Stromal cell of bone marrow (primary cell): ENCODE data around the gene IFNE.
"Not testable (repeated sequence)": the region's sequence is repeated elsewhere in the genome, so short reads cannot be mapped to it uniquely, and the experiment has no call there.

Source experiments
- DNase-seq: peaks from one replicate; pipeline ENCODE4 v3.0.0-alpha.2; 2012; ENCODE audit warnings: low read depth

Gene IFNE

DNA sequence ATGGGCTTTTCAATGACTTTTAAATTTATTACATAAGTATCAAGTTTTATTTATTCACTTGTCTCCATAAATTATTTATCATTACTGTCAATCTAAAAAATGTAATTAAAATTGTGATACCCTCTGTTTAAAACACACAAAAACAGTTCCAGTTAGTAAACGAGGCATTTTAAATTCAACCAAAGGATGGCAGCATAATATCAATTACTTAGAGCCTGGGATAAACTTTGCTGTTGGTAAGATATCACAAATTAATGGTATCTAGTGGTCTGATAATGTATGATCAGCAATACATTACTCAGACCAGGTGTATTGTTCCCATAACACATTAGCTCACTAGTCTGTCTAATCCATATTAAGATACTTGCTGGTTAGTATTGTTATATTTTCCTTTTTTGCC, 9.6 kb upstream of the IFNE start:
- DNase-seq: no peak

- DNase-seq: no peak
These were observed 550 bp downstream of the IFNE start for GRCh38 chr9:21481470-21482056.

GRCh38 chr9:21479152-21479702, 2.9 kb downstream of the IFNE start:
- peak; percentile 9 for DNase-seq

DNA sequence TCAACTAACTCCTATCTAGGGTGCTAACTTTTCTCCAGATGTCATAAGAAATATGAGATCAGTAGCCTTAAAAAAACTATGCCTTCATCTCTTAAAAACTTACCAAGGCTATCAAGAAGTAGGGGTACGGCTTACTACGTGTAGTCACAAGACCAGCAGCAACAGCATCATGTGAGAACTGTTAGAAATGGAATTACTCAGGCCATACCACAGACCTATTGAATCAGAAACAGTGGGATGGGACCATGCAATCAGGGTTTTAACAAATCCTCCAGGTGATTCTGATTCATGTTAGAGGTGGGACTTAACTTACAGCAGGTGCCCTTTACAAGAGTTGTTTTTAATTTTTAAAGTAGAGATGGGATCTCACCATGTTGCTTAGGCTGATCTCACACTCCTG, 4.6 kb downstream of the IFNE start:
- no peak for DNase-seq

DNA sequence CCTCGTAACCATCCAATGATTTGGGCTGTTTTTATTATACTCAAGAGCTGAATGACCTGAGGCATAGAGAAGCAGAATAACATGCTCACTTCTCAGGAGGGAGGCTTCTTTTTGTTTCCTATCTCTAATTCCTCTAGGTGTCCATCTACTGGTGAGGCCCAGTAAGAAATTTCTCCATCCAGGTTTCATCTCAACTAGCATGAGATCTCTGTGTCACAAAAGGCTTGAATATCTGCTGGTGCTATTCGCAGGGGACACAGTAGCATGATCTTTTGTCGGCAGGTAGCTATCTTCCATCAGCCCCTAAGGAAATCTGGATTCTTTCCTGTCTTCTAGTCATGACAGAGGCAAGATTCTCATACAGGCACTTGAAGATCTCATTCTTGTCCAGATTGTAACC, 8.9 kb downstream of the IFNE start:
- no peak for DNase-seq

DNA sequence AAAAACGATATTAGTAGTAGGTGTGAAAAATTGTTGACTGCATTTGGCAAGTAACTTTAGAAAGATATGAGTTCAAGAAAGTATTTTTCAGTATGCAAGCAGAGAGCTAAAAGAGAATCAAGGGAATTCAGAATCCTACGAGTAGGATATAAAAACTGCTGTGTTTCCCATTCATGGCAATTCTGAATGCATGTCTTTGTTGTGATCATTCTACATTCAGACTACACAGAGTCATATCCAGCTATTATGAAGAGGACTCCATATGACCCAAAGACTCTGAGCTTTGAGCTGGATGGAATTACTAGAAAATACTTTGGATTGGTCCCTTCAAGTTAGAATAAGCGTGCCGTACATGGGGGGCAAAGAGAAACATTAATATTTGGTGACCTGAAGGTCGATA, 12.0 kb downstream of the IFNE start:
- DNase-seq: no peak

GRCh38 chr9:21465859-21466518, 16.1 kb downstream of the IFNE start:
- DNase-seq: peak; percentile 30

GRCh38 chr9:21465138-21465537, 17.0 kb downstream of the IFNE start:
- no peak for DNase-seq

DNA sequence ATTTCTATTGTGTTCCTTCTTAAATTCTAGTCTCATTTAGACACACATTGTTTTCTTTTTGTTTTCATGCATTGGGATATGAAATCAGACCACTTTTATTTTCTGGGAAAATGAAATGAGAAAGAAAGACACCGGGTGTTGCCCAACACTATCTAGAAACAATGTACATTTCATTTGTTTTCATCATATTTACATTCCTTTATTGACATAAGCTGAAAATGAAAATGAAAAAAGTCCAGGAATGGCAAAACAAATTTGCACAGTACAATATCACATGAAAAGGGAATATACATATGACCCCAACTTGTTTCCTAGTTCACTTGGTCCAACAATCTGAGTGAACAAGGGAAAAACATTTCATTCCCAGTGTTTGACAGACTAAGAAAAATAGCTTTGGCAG, 20.7 kb downstream of the IFNE start:
- DNase-seq: no peak

DNA sequence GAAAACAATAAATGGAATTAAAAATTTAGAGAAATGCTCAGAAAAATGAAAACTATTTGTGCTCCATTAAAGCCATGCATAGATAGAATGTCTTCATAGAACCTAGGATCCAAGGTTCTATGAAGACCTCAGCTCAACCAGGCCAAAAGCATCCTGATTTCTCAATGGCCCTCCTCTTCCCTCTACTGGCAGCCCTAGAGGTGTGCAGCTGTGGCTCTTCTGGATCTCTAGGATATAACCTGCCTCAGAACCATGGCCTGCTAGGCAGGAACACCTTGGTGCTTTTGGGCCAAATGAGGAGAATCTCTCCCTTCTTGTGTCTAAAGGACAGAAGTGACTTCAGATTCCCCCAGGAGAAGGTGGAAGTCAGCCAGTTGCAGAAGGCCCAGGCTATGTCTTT, 26.8 kb downstream of the IFNE start:
- peak; percentile 22 for DNase-seq

GRCh38 chr9:21454149-21454548, 28.0 kb downstream of the IFNE start:
- DNase-seq: peak; percentile 24

DNA sequence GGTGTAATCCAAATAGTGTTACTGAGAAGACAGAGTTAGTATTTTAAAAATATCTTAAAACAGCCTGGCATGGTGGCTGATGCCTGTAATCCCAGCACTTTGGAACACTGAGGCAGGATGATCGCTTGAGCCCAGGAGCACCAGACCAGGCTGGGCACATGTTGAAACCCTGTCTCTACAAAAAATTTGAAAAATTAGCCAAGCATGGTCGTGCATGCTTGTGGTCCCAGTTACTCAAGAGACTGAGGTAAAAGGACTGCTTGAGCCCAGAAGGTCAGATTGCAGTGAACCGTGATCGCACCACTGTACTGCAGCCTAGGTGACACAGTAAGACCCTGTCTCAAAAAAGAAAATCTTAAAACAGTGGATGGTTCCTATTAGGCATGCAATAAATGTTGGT, 29.4 kb downstream of the IFNE start:
- DNase-seq: no peak

DNA sequence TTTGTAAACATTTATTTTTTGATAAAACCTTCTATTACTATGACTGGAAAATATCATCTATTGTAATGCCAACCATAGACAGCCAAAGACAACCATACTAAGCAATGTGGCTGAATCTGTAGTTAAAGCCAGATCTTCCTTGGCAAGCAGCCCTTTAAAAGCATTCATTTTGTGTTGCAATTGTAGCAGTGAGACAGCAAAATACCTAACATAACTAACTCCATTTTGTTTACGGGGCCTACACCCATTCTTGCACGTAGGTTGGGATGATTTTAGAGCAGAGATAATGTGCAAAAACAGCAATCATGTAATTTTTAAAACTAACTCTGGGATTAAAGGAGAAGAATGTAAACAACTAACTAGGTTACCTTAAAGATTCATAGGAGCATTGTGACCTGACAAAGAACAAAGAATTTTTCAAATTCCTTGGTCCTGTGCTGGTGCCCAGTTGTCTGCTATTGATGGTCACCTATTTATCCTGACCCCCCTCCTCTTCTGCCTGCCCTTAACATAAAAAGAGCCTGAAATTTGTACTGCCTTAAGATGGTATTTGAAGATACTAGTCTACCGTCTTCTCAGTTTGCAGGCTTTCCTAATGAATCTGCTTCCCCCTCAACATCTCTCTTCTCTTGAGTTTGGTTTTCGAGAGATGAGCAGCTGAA, 31.2 kb downstream of the IFNE start:
- DNase-seq: no peak

- DNase-seq: not testable (repeated sequence)
These were observed 32.8 kb downstream of the IFNE start for GRCh38 chr9:21449312-21449711.

DNA sequence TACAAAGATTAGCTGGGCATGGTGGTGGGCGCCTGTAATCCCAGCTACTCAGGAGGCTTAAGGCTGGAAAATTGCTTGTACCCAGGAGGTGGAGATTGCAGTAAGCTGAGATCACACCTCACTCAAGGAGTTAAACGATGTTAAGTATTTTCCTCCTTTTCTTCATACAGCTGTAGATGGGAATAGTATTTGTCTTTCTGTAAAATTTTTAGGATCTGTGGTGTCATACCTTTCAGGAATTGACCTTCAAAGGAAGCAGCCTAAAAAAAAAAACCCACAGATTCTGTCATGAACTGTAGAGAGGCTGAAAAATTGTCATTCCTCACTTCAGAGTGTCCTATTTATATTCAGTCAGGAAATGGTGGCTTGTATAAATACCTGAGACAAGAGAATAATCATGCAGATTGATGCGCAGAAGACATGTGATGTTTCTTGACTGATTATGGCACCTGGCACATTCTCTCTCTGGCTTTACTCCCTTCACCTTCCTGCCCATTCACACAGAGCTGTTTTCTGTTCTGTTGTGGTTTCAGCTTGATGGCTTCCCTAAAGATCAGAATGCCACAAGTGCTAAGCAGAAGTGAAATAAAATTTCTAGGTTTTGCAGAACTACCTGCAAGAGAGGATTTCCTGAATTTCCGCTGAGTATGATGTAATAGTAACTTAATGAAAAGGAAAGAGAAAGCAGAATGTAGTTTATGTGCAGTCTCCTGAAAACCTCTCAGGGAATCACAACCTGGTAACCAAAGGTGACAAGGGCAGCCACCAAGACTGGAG, 38.1 kb downstream of the IFNE start:
- DNase-seq: no peak

- DNase-seq: no peak
These were observed 42.0 kb downstream of the IFNE start, which contains the start of gene IFNA1 for GRCh38 chr9:21440139-21440538. IFNA1 (plus strand) TSS chr9:21440439; CDS start chr9:21440508, 69 bp downstream.

GRCh38 chr9:21435015-21435383, 47.1 kb downstream of the IFNE start:
- DNase-seq: not testable (repeated sequence)

GRCh38 chr9:21434202-21435014, 47.7 kb downstream of the IFNE start:
- peak; percentile 35 for DNase-seq

GRCh38 chr9:21432672-21433425, 49.3 kb downstream of the IFNE start:
- no peak for DNase-seq
